Cardiac fibroblast (primary cell): Measurements from ENCODE around the gene MRPL42.
A peak's percentile ranks its signal among the peaks of the same experiment; 100 is the strongest.

Source experiments
- DNase-seq, 2 donors: peaks; one replicate each; pipeline versions ENCODE4 v3.0.0 to v3.0.0-alpha.2; 2010; ENCODE audit warnings: low read depth in 2 of 2
- H3K4me3 ChIP-seq, 2 donors: replicated peaks in 1 of 2; 1 replicate in 1 of 2; 2 replicates in 1 of 2; pipeline ENCODE4 v1.5.1; 2011; ENCODE audit warnings: low read depth in 2 of 2, low read length in 2 of 2, mild to moderate bottlenecking in 2 of 2, moderate library complexity in 1 of 2
- CTCF ChIP-seq: IDR thresholded peaks from one replicate; pipeline ENCODE4 v1.5.1; 2011; ENCODE audit warnings: low read depth, mild to moderate bottlenecking, low read length, inconsistent platforms

MRPL42 gene

GRCh38 chr12:93467351-93468007 lies at the start of gene MRPL42:
MRPL42 (plus strand) TSS chr12:93467514; CDS start chr12:93469286, 1,772 bp downstream.
- peak; percentile 80 for TF ChIP-seq CTCF
- peak within 1 kb of the TSS; percentile 81 to 89 for H3K4me3 ChIP-seq
- DNase-seq, result peak; percentile 90 to 92

GRCh38 chr12:93417967-93418480 lies 49.3 kb upstream of the MRPL42 start:
- no peak overlapping the region for H3K4me3 ChIP-seq
- no peak for DNase-seq
- no peak for TF ChIP-seq CTCF

- peak; percentile 79 to 81 for DNase-seq
- H3K4me3 ChIP-seq, result no peak overlapping the region
- peak; percentile 42 for TF ChIP-seq CTCF
Measured at GRCh38 chr12:93419388-93420034, 47.8 kb upstream of the MRPL42 start.

- TF ChIP-seq CTCF, result no peak
- H3K4me3 ChIP-seq, result no peak overlapping the region
Measured at GRCh38 chr12:93422050-93422449, 45.3 kb upstream of the MRPL42 start.

GRCh38 chr12:93425736-93426411 lies 41.4 kb upstream of the MRPL42 start:
- H3K4me3 ChIP-seq, result no peak overlapping the region
- TF ChIP-seq CTCF, result no peak
- no peak for DNase-seq

More at GRCh38 chr12:93422050-93422449, 45.3 kb upstream of the MRPL42 start:
- no peak for DNase-seq

GRCh38 chr12:93426412-93426805 lies 40.9 kb upstream of the MRPL42 start:
- no peak overlapping the region for H3K4me3 ChIP-seq
- no peak for DNase-seq
- TF ChIP-seq CTCF, result no peak
